ENCODE results near the gene SCRN1.

The SCRN1 gene, protein sequence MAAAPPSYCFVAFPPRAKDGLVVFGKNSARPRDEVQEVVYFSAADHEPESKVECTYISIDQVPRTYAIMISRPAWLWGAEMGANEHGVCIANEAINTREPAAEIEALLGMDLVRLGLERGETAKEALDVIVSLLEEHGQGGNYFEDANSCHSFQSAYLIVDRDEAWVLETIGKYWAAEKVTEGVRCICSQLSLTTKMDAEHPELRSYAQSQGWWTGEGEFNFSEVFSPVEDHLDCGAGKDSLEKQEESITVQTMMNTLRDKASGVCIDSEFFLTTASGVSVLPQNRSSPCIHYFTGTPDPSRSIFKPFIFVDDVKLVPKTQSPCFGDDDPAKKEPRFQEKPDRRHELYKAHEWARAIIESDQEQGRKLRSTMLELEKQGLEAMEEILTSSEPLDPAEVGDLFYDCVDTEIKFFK

DNA sequence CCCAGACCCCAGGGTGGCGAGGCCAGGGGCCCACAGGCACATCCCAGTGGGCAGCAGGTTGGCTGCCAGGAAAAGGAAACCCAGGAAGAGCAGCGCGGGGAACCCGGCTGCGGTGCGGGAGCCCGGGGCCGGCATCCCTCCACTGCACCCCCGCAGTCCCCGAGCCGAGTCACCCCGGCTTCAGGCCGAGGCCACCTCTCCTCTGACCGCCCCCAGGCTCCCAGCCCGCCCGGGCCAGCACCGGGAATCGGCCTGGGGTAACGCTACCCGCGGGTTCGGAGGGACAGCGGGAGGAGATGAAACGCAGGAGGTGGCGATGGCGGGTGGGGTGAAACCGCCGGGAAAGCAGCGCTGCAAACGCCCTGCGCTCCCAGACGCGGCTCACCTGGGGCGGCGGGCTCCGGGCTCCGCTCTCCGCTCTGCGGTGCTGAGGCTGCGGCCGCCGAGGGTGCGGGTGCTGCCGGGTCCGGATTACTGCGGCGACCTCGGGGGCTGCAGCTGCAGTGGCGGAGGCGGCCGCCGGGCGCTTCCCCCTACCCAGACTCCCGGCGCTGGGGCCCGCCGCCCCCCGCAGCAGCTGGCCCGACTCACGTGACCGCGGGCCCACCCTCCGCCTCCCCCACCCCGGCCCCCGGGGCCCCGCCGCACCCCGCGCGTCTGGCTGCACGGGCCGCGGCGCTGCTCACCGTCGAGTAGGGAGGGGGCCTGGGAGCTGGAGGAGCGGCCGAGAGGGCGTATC is at the start of gene SCRN1:
Gene SCRN1, minus strand, starts transcription at position 545 of the 739 bp plus-strand sequence. CDS start 20,734 bp downstream, outside the sequence.
- no peak for DNase-seq (ENCODE audit: low read depth in 1 of 2, low spot score in 1 of 2)

DNA sequence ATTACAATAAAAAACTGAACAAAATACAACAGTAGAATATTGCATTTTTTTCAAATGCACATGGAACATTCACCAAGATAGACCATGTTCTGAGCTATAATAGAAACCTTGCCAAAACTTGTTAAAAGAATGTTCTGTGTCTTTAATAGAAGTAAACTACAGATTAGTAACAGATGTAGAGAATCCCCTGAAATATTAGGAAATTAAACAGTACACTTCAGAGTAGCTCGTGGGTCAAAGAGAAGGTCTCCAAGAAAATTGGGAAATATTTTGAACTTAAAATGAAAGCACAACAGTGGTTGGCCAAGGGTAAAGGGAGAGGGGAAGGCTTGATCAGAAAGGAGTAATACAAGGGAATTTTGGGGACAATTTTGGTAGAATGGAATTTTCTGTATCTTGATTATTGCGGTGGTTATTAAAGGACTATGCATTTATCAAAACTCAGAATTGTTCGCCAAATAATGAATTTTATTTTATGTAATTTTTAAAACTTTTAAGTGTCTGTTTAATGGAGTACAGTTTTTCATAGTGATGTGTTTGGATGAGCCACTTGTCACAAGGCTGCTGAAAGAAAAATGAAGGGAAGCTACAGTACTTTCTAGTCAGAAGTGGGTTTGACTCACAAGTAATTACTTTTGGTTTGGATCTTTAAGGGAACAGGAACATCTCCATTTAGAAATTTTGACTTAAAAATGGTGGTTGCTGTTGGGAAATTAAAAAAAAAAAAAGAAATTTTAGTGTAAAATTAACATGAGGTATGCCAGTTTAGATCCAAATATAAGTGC is 48.8 kb upstream of the SCRN1 start:
- no peak for DNase-seq (ENCODE audit: low read depth in 1 of 2, low spot score in 1 of 2)

DNA sequence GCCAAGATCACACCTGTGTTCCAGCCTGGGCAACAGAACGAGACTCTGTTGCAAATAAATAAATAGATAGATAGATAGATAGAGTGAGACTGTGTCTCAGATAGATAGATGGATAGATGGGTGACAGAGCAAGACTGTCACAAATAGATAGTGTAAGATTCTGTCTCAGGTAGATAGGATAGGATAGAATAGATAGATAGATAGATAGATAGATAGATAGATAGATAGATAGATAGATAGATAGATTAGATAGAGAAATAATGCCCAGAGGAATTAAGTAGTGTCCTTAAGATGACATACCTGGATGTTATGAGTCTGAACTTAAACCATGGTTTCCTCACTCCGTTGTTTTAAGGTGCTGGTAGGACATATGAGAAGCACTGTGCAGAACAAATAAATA is 46.6 kb upstream of the SCRN1 start:
- DNase-seq (ENCODE audit: low read depth in 1 of 2, low spot score in 1 of 2) = no peak

DNA sequence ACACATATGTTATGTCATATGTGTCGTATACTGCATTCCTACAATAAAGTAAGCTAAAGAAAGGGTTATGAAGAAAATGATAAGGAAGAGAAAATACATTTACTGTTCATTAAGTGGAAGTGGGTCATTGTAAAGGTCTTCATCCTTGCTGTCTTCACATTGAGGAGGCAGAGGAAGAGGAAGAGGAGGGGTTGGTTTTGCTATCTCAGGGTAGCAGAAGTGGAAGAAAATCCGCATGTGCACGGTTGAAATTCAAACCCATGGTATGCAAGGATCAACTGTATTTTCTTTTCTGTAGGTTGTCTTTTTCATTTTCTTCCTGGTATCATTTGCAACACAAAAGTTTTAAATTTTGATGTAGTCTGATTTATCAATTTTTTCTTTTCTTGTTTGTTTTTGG is 44.9 kb upstream of the SCRN1 start:
- DNase-seq (ENCODE audit: low read depth in 1 of 2, low spot score in 1 of 2) = no peak

DNA sequence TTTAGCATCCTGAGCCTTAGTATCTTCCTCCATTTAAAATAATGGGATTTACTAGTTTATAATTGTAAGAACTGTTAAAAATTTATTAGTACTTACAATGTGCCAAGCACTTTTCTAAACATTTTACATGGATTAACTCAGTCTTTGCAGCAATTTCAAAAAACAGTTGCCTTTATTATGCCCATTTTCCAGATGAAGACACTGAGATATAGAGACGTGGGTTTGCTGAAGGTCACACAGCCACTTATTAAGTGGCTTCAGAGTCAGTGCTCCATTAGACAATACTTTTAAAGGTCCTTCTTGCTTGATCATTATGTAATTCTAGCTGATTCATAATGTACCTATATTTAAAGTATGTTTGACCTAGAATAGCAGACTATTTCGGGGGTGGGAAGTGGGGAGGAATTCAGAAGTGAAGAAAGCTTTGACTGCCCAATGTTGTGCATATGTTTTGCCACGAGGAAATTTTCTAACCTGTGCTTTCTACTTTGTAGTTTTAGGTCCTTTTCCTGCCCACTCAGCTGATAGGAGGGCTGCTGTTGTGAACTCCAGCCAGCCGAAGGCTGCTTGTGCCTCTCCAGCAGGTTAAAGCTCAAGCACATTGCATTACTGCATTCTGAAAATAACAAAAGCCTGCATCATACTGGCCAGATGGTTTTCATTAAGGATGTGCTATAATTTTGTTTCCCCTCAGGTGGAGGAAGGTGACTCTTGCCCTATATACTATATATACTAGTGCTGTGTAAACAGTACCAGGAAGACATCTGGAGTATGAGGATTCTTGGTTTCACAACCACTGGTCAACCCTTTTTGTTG is 42.9 kb upstream of the SCRN1 start:
- DNase-seq (ENCODE audit: low read depth in 1 of 2, low spot score in 1 of 2) = no peak

DNA sequence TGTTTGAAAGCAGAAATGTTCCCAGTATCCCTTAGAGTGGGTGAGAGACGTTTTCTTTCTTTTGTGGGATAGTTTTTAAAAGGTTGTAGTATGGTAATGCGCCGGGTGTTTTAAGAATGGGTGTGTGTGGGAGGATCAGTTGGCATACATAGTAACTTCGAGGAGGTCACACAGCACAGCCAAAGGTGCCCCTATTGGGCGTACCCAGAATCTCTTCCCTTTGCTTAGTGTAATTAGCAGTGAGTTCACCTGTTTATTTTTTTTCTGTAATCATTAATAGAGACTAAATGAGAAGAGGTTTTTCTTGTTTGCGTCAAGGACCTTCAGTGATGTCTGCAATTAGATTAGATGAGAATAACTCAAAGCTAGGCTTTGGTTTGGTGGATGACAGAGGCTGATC is 40.1 kb upstream of the SCRN1 start:
- DNase-seq (ENCODE audit: low read depth in 1 of 2, low spot score in 1 of 2) = no peak

DNA sequence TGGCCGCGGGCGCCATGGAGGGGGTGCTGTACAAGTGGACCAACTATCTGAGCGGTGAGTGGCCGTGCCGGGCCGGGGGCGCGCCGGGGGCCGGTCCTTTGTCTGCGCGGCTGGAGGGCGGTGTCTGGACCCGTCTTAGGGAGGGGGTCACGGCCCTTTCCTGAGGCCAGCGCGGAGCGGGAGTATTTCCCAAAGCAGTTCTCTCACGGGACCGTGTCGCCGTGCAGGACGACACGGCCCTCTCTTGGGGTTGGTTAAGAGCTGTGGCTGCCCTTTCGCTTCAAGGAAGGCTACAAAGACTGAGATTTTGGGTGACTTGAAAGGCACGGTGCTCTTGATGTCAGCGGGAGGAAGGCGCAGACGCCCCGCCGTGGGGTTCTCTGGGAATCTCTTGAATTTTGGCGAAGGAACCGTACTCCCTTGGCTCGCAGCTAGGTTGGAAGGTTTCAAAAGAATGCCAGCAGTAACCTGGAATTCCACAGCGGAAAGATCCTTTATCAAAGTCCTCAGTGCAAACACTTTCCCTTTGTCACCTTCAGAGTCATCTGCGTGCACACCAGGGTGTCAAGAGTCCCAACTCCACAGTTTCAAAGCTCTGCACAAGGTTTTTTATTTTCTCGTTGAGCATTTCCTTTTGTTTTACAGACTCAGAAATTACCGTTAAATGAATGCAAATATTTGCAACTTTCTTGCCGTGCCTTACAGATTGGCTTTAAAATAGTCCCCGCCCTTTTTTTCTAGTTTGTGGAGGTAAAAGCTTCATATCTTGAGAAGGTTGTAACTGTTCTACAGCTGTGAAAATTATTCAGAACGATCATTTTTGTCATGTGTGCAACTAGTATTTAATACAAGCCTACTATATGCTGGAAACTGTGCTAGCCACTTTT is 39.4 kb upstream of the SCRN1 start:
- no peak for DNase-seq (ENCODE audit: low read depth in 1 of 2, low spot score in 1 of 2)

DNA sequence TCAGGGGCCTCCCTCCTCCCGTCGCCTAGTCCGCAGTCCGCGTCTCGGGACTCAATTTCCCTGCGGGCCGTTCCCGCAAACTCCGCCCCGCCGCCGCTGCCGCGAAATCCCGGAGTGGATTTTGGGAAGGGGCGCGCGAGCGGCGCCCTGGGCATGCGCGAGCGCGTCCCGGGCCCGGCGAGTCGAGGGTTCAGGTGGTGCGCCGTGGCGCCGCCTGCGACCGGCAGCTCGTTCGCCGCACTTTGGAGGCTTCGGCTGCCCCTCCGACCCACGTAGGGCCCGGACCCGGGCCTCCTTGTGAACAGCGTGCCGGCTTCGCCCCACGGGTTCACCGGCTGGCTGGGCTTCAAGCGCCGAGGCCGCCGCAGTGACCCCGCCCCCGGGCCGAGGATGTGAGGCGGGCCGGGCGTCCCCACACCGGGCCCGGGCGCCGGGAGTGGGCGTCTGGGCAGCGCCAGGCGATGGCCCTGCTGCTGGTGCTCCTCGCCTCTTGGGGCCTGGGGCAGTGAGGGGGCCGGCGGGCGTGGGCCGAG is 38.7 kb upstream of the SCRN1 start, which contains the start of gene PLEKHA8:
Gene PLEKHA8, plus strand, starts transcription at position 197 of the 533 bp plus-strand sequence. CDS start 351 bp downstream, outside the sequence.
- peak; percentile 79 to 84 for DNase-seq (ENCODE audit: low read depth in 1 of 2, low spot score in 1 of 2)

DNA sequence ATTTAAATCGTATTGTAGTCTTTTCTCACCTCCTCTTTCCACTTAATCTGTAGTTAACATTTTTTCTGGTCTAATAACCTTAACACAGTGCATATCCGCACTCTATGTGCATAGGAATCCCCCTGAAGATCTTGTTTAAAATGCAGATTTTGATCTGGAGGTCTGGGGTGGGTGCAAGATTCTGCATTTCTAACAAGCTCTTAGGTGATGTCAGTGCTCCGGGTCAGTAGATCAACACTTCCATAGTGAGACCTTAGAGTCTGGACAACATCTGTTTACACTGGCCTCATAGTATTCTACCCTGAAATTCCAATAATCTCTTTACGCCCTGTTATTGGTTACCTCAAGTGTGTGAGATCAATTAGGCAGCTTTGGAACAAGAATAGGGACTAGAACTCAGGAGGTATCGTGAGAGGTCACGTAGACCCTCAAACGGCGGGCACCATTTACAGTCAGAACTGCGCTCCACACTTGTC is 38.2 kb upstream of the SCRN1 start:
- no peak for DNase-seq (ENCODE audit: low read depth in 1 of 2, low spot score in 1 of 2)

DNA sequence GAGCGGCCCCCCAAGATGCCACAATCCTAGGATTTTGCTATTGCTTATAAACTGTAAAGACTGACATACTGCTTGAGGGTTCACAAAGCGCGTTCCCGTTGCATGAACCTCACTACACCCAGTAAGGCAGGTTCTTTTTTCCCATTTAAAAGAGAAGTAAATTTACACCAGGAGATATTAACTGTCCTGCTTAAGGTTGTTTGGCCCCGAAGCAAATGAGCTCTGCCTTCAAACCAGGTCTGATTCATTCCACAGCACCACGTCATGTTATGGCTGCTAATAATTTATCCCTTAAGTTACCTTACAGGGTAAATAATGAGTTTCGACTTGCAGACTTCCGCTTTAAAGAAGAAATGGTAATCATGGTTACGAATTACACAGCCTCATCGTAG is 37.5 kb upstream of the SCRN1 start:
- DNase-seq (ENCODE audit: low read depth in 1 of 2, low spot score in 1 of 2) = no peak

DNA sequence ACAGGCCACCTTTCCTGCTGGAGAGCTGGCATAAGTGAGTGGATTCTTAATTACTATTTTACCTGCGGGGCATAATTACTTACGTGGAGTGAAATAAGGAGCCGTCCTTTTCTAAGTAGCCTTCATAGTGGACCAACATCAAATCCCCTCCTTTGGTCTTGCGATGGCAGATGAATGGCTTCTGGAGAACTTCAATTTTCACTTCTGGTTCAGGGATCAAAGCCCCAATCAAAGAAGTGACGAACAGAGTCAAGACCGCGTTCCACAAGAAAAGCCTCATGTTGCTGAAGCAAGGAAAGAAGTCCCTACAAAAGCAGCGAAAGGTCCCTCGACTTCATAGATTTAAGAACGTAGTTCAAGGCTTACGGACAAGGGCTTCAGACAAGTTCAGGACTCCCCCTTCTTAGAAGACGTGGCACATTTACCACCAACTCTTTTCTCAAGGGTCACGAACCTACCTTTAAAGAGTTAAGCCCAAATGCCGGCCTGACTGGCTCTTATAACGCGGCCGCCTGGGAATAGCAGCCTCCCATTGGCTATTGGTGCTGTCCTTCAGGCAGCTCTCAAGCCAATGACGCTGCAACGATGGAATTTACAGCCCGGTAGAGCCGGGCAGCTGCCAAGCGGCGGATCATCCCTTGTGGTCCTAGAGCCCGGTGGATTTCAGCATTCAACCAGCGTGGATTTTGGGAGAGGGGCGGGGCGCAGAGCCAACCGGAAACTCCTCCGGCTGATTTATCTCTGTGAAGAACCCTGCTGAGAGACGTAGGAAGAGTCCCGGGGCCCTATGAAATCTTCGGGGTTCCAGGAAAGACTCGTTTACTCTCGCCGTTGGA is 36.8 kb upstream of the SCRN1 start, which contains the start of gene FKBP14:
Gene FKBP14, minus strand, starts transcription at position 474 of the 836 bp plus-strand sequence. Its CDS starts 194 bp downstream, at position 280.
- peak; percentile 72 to 90 for DNase-seq (ENCODE audit: low read depth in 1 of 2, low spot score in 1 of 2)

DNA sequence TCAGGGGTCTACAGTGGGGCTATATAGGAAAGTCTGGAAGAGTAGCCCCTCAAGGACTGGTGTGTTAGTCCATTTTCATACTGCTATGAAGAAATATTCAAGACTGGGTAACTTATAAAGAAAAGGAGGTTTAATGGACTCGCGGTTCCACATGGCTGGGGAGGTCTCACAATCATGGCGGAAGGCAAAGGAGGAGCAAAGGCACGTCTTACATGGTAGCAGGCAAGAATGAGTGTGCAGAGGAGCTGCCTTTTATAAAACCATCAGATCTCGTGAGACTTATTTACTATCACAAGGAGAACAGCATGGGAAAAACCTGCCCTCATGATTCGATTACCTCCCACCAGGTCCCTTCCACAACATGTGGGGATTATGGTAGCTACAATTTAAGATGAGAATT is 33.9 kb upstream of the SCRN1 start:
- no peak for DNase-seq (ENCODE audit: low read depth in 1 of 2, low spot score in 1 of 2)

DNA sequence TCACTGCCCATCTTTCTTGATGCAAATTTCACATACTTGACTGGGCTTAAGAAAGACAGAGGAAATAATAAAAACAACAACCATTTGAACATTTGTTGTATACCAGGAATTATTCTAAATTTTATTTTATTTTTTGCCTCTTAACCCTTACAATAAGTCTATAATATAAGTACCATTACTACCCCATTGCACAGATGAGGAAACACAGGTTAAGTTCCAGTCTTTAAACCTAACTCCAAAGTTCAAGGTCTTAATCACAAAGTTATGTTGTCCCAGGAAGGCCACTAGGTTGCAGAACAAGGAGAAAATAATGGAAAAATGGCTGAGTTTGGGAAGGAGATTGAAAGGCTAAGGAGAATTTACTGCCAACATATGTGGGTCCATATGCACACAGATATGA is 33.4 kb upstream of the SCRN1 start:
- no peak for DNase-seq (ENCODE audit: low read depth in 1 of 2, low spot score in 1 of 2)

DNA sequence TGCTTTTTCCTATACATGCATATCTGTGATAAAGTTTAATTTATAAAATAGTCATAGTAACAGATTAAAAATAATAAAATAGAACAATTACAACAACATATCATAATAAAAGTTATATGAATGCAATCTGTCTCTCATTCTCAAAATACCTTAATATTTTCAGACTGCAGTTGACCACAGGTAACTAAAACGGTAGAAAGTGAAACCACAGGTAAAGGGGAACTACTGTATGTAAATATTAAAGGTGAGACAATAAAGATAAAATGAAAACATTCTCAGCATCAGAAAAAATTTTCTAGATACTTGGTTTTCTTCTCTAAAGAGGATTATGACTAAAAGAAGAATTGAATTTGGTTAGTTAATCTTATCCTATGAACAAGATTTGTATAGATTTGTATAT is 30.9 kb upstream of the SCRN1 start:
- no peak for DNase-seq (ENCODE audit: low read depth in 1 of 2, low spot score in 1 of 2)

DNA sequence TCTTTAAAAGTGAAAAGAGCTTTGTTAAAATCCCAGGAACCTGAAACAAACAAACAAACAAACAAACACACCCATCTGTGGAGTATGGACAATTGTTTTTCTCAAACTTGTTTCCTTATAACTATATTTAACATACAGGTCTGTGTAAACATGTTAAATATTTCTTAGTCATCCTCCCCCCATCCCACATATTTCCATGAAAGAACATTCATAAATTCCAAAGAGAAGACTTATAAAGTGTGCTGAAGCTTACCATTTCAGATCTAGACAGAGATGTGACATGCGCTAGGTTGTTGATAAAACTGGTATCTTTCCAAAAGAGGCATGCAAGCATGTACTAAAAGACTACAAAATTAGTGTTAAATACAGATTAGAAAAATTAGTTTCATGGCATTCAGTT is 30.4 kb upstream of the SCRN1 start:
- DNase-seq (ENCODE audit: low read depth in 1 of 2, low spot score in 1 of 2) = no peak

DNA sequence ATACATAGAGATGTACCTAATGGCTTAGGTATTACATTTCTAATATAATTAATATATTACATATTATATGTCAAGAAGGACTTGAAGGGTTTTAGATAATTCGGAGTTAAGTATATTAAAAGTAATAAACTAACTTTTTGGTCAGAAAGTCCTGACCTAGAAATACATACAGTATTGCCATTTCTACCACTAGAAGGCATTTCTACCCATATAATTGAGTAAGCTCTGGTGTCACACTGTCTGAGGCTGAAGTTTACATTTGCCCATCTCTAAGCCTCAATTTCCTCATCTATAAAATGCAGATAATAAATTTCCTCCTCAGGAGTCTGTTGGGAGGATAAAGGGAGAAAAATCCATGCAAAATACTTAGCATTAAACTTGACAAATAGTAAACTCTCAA is 29.8 kb upstream of the SCRN1 start:
- no peak for DNase-seq (ENCODE audit: low read depth in 1 of 2, low spot score in 1 of 2)

DNA sequence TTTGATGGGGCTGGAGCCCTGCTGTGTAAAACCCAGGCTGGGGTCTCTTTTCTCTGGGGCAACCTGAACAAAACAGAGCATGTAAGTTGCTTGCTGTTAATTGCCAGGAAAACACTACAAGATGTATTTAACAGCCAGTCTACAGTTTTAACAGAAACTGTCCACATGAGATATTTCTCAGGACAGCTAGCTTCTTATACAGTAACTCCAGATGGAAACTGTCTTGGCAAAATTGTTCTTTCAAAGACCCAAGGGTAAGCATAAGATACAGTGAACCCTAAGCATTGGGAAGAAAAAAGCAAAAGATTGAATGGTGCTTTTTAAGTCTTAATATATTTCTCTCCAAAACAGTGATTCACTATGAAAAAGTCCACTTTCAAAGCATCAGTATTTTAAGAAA is 28.9 kb upstream of the SCRN1 start:
- no peak for DNase-seq (ENCODE audit: low read depth in 1 of 2, low spot score in 1 of 2)

DNA sequence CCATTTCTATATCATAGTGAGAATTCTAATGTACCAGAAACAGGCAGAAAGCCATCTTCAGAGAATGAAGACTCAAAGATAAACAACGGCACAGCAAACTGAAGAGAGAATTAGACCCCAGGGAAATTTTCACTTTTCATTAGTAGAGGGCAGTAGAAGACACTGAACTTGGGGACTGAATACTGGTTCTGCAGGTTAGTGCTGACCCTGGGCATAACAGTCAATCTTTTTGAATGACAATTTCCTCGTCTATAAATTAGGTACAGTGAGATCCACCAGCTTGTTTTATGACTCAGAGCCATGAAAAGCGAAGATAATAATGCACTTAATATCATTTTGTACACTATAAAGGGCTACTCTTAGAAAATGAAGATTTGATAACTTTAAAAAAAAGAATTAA is 23.2 kb upstream of the SCRN1 start:
- DNase-seq (ENCODE audit: low read depth in 1 of 2, low spot score in 1 of 2) = no peak
